SK-N-SH (cell line): ENCODE results near the gene SLC38A8.

Source experiments
- ELF1 ChIP-seq: IDR thresholded peaks from 2 replicates; pipeline ENCODE4 v1.4.0; 2012
- EP300 ChIP-seq, 2 experiments: IDR thresholded peaks; 2 replicates each; pipeline versions ENCODE4 v1.4.0 to v1.6.1; 2012; ENCODE audit warnings: borderline replicate concordance in 1 of 2, low read depth in 1 of 2, low read length in 1 of 2
- JUND ChIP-seq: IDR thresholded peaks from 2 replicates; pipeline ENCODE4 v1.4.0; 2012
- POLR2AphosphoS5 ChIP-seq: IDR thresholded peaks from 2 replicates; pipeline ENCODE4 v1.6.1; 2012; ENCODE audit warnings: low read depth, low read length
- RCOR1 ChIP-seq: fragments of 150-350 bp; IDR thresholded peaks from 2 replicates; pipeline ENCODE4 v1.6.1; 2017; ENCODE audit warnings: antibody characterized with exemption, low read length
- RFX5 ChIP-seq: IDR thresholded peaks from 2 replicates; pipeline ENCODE4 v1.6.1; 2012; ENCODE audit warnings: mild to moderate bottlenecking, improper control_type of control experiment, low read length
- SIN3A ChIP-seq: IDR thresholded peaks from 2 replicates; pipeline ENCODE4 v1.6.1; 2012; ENCODE audit warnings: low read depth, mild to moderate bottlenecking, low read length, moderate library complexity, borderline replicate concordance
- SMC3 ChIP-seq: IDR thresholded peaks from 2 replicates; pipeline ENCODE4 v1.6.1; 2012; ENCODE audit warnings: low read depth, low read length, improper control_type of control experiment
- TAF1 ChIP-seq: IDR thresholded peaks from 2 replicates; pipeline ENCODE4 v1.6.1; 2012; ENCODE audit warnings: low read depth, mild to moderate bottlenecking, low read length, moderate library complexity, borderline replicate concordance
- TF ChIP-seq, protein P1 (sequence below): fragments of 200-600 bp; sonication (generic); IDR thresholded peaks from 2 replicates; pipeline ENCODE4 v1.6.1; 2017; ENCODE audit warnings: antibody characterized with exemption, mild to moderate bottlenecking, moderate library complexity
- TF ChIP-seq, protein P2 (sequence below): IDR thresholded peaks from 2 replicates; pipeline ENCODE4 v1.4.0; 2012; ENCODE audit warnings: low read depth

DNA sequence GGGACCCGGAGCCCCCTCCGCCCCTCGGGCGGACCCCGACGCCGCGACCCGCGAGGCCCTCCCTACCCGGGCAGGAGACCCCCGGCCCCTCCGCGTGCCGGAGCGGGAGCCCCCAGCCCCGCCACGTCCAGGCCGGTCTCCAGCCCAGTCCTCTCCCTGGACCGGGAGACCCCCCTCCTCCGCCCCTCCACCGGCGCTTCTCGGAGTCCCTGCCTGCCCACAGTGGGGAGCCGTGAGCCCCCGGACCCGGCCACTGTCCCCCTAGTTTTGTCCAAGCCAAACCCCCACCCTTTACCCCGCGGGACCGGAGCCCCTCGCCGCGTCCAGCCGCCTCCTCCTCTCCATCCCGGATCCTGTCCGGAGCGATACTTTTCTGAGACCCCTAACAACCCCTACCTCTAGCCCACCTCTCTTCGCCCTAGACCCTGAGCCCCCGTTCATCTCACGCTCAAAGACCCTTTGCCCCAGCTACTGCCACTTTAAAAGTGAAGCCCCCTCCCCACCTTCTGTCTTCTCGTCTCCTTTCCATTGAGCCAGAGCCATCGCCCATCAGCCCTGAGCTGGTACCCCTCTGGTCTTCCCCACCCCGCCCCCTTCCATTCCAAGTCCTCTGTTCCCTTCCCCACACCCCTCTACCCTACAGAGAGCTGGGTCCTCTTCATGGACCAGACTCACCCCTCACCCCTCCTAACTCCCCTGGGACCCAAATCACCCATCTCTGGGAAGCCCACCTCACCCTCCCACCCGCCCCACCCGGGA, 73.5 kb downstream of the SLC38A8 start:
- TF ChIP-seq SIN3A: no peak
- TF ChIP-seq RFX5: no peak
- no peak for TF ChIP-seq EP300 (IDR thresholded peaks at IDR 0.05; ENCODE audit: borderline replicate concordance in 1 of 2, low read depth in 1 of 2, low read length in 1 of 2)
- TF ChIP-seq, protein P1, sequence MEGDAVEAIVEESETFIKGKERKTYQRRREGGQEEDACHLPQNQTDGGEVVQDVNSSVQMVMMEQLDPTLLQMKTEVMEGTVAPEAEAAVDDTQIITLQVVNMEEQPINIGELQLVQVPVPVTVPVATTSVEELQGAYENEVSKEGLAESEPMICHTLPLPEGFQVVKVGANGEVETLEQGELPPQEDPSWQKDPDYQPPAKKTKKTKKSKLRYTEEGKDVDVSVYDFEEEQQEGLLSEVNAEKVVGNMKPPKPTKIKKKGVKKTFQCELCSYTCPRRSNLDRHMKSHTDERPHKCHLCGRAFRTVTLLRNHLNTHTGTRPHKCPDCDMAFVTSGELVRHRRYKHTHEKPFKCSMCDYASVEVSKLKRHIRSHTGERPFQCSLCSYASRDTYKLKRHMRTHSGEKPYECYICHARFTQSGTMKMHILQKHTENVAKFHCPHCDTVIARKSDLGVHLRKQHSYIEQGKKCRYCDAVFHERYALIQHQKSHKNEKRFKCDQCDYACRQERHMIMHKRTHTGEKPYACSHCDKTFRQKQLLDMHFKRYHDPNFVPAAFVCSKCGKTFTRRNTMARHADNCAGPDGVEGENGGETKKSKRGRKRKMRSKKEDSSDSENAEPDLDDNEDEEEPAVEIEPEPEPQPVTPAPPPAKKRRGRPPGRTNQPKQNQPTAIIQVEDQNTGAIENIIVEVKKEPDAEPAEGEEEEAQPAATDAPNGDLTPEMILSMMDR: no peak
- no peak for TF ChIP-seq POLR2AphosphoS5
- TF ChIP-seq RCOR1: no peak
- no peak for TF ChIP-seq SMC3
- TF ChIP-seq JUND: no peak
- TF ChIP-seq, protein P2, sequence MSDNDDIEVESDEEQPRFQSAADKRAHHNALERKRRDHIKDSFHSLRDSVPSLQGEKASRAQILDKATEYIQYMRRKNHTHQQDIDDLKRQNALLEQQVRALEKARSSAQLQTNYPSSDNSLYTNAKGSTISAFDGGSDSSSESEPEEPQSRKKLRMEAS: no peak
- TF ChIP-seq ELF1: no peak
- TF ChIP-seq TAF1: no peak
